GM18520 (cell line): ENCODE results near the gene KLF7.

Experiments used
- ATAC-seq: cut with Tn5 transposase; IDR thresholded peaks from one replicate; pipeline ENCODE4 v1.9.1; 2021; ENCODE audit not compliant: unreplicated experiment

The KLF7 gene

GRCh38 chr2:207129821-207130220, 35.9 kb downstream of the KLF7 start:
- no peak for ATAC-seq

GRCh38 chr2:207128867-207129266, 36.9 kb downstream of the KLF7 start:
- ATAC-seq, result no peak

GRCh38 chr2:207126724-207127308, 38.9 kb downstream of the KLF7 start:
- no peak for ATAC-seq

GRCh38 chr2:207123776-207124391, 41.9 kb downstream of the KLF7 start:
- ATAC-seq, result no peak

- no peak for ATAC-seq
Observed at GRCh38 chr2:207123335-207123744, 42.4 kb downstream of the KLF7 start.

GRCh38 chr2:207122651-207123334, 43.0 kb downstream of the KLF7 start:
- no peak for ATAC-seq

- ATAC-seq, result no peak
Observed at GRCh38 chr2:207121784-207122183, 44.0 kb downstream of the KLF7 start.

GRCh38 chr2:207119048-207119447, 46.7 kb downstream of the KLF7 start:
- no peak for ATAC-seq

GRCh38 chr2:207117668-207118067, 48.1 kb downstream of the KLF7 start:
- no peak for ATAC-seq

- no peak for ATAC-seq
Observed at GRCh38 chr2:207115715-207116364, 49.9 kb downstream of the KLF7 start.

- no peak for ATAC-seq
Observed at GRCh38 chr2:207113414-207113813, 52.3 kb downstream of the KLF7 start.

GRCh38 chr2:207112785-207113184, 53.0 kb downstream of the KLF7 start:
- ATAC-seq, result no peak

GRCh38 chr2:207112383-207112782, 53.4 kb downstream of the KLF7 start:
- no peak for ATAC-seq

- no peak for ATAC-seq
Observed at GRCh38 chr2:207111757-207112156, 54.0 kb downstream of the KLF7 start.

GRCh38 chr2:207110715-207111114, 55.0 kb downstream of the KLF7 start:
- ATAC-seq, result no peak

- ATAC-seq, result no peak
Observed at GRCh38 chr2:207110310-207110709, 55.4 kb downstream of the KLF7 start.

GRCh38 chr2:207109768-207110167, 56.0 kb downstream of the KLF7 start:
- ATAC-seq, result no peak

GRCh38 chr2:207108440-207108839, 57.3 kb downstream of the KLF7 start:
- ATAC-seq, result no peak

- no peak for ATAC-seq
Observed at GRCh38 chr2:207107551-207107950, 58.2 kb downstream of the KLF7 start.

- ATAC-seq, result no peak
Observed at GRCh38 chr2:207107131-207107530, 58.6 kb downstream of the KLF7 start.

- no peak for ATAC-seq
Observed at GRCh38 chr2:207103132-207103531, 62.6 kb downstream of the KLF7 start.

- no peak for ATAC-seq
Observed at GRCh38 chr2:207101984-207102383, 63.8 kb downstream of the KLF7 start.
